Activated CD4-positive, alpha-beta T cell treated with anti-CD3 and anti-CD28 coated beads for 24 hours (primary cell): ENCODE results near the gene MTCL1.

Experiments used
- DNase-seq, 2 donors: peaks; one replicate each; pipeline ENCODE4 v3.0.0-alpha.2; 2020; ENCODE audit warnings: low read depth in 2 of 2

MTCL1 gene

DNA sequence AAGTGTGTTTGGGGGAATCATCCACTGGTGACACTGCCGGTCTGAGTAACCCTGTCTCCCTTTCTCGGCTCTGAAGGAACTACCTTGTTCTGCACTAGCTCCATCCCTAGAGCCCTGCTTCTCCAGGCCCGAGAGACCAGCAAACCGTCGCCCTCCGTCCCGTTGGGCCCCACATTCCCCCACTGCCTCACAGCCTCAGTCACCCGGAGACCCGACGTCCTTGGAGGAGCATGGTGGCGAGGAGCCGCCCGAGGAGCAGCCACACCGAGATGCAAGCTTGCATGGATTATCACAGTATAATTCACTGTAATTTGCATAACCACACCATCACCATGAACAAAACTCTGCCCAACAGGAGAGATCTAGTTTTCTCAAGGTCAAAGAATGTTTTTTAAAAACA, 126.2 kb downstream of the MTCL1 start:
- DNase-seq: no peak

DNA sequence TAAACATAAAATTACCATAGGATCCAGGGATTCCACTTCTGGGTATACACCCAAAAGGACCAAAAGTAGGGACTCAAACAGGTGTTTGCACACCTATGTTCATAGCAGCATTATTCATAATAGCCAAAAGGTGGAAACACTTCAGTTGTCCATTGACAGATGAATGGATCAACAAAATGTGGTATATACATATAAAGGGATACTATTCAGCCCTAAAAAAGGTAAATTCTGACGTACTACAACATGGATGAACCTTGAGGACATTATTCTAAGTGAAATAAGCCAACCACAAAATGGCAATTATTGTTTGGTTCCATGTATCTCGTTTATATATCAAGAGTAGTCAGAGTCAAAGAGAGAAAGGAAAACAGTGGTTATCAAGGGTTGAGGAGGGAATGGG, 128.1 kb downstream of the MTCL1 start:
- no peak for DNase-seq

DNA sequence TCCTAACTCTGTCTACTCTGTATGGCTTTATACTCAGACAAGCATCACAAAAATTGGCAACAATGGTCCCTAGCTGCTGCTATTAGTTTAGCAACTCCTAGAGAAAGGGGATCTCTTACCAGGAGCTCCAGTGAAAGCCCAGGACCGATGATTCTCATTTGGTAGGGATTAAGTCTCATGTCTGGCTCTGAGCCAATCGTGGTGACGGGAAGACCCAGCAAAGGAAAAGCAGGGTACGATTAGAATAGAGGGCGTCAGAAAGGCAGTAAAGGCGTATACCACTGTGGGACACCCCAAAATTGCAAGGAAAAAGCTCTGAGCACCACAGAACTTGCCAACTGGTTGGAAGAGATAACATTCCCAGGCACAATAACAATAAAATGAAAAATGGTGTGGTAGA, 129.5 kb downstream of the MTCL1 start:
- no peak for DNase-seq

DNA sequence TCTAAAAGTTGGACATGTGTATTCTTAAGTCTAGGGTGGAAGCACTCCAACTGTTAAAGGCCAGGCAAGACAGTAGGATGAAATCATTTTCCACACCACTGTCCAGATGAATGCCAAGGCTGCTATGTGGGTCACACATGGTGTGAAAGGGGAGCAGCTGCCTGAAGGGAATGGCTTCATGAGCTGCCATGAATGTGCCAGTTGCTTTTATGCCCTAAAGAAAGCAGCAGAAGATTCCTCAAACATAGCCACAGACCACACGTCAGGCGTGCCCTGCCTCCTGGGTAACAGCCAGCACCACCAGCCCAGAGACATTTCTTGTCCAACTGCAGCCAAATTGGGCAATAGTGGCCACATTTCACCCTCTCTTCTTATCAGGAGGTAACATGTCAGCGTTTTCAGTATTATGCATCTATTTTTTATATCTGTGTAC, 130.2 kb downstream of the MTCL1 start:
- DNase-seq: no peak

DNA sequence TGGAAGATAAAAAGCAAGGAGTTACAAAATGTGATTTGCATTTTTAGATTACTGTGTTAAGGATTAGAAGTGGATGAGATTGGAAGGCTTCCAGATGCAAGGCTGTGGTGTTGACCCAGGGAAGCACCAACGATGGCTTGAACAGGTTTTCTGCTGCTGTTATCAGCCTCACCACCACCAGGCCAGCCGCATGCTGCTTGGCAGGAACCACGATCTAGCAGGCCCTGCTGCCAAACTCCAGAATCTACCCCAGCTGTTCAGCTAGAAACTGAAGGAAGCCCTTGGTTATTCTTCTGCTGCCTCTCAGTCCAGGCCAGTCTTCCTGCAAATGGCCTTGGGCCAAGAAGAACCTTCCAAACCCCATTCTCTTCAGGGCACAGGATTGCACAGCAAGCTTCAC, 133.9 kb downstream of the MTCL1 start:
- DNase-seq: no peak

DNA sequence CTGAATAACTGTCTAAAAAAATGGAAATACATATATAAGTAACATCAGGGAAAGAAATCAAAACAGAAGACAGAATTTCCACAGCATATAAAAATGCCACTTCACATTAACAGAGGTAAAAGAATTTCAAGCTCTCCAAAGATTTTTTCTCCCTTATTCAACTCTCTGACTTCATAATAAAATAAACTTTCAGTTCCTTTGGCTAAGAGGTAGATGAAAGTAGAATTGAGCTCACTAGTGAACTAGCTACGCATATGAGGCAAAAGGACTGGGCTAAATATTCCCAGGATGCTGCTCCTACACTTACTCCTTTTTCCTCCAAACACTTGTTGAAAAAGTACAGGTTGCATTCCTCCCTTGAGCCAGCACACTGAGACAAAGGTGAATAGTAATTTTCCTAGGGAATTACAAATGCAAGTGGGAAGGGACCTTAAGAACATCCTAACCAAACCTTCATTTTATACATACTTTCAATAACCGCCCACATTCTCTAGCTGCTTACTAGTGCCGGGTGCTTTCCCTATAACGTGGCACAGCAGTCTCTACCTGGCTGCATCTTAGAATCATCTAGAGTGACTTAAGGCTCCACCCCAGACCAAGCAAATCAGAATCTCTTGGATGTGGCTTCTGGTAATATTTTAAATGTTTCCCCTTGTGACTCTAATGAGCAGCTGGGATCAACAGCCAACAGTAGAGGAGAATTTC, 136.6 kb downstream of the MTCL1 start:
- no peak for DNase-seq

DNA sequence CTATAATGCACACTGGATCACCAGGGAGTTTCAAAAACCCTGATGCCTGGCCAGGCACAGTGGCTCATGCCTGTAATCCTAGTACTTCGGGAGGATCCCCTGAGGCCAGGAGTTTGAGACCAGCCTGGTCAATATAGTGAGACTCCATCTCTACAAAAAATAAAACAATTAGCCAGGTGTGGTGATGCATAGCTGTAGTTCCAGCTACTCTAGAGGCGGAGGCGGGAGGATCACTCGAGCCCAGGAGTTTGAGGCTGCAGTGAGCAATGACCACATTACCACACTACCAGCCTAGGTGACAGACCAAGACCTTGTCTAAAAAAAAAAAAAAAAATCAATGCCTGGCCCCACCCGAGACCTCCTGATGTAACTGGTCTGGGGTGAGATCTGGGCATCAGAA, 137.2 kb downstream of the MTCL1 start:
- DNase-seq: no peak

DNA sequence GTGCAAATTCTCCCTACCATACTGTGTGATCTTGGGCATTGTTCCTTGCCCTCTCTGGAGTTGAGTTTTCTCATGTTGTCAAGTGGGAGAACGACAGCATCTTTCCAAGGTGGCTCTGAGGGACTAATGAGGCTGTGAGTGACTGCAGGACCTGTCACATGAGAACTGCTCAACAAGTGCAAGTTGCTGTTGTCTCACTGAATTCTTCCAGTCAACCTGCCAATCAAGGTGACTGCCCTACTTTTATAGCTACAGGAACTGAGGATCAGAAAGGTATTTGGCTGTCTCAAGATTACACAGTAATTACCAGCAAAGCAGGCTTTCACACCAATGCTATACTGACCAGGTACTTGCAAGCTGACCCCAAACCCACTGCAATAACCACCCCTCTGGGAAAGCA, 137.6 kb downstream of the MTCL1 start:
- no peak for DNase-seq

DNA sequence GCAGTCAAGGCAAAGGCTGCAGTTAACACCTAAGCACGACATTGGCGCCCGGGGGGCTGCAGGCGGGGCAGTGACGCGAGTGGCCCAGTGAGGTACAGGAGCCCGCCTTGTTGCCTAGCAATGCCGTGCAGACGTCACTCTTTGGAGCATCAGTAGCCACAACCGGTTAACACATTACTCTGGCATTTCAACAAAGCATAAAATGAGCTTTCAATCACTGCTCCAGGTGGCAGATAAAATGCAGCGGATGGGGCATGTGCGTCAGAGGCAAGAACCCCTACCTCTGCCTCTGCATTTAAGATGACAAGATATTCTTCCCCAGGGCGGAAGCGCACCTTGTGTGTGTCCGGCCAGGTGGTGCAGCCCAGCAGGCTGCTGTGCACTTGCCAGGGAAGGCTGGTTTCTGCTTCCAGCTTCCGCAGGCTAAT, 139.4 kb downstream of the MTCL1 start:
- DNase-seq: no peak

DNA sequence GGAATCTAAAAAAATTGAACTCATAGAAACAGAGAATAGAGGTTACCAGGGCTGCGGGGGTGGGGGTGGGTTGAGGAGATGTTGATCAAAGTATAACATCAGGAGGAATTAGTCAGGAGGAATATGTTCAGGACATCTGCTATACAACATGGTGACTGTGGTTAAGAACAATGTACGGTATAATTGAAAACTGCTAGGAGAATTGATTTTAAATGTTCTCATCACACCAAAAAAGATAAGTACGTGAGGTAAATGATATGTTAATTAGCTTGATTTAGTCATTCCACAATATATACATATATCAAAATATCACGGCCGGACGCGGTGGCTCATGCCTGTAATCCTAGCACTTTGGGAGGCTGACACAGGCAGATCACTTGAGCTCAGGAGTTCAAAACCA, 140.2 kb downstream of the MTCL1 start:
- DNase-seq: no peak

DNA sequence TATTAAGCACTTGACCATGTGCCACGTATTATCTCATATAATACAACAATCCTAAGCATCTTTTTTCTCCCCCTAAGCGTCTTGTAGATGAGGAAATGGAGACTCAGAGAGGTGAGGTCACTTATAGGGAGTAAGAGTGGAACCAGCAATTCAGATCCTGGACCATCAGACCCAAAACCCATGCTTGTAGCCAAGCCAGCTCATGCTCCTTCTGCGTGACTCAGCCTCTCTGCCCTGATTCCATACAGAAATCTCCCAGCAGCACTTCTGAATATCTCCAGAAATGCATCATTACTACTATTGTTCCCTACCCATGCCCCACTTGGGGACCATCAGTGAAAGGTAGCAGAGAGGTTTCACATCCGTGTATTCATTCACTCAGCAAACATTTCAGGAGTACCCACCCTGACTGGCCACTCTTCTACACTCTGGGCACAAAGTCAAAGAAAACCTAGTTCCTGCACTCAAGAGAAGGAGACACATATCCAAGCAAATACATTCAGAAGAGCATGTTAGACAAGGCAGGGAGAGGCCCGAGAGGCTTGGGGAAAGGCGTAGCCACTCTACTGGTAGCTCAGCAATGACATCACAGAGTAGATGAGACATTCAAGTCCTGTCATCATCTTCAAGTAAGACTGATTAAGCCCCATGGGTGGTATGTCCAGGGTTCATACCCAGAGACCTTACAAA, 141.9 kb downstream of the MTCL1 start:
- no peak for DNase-seq

DNA sequence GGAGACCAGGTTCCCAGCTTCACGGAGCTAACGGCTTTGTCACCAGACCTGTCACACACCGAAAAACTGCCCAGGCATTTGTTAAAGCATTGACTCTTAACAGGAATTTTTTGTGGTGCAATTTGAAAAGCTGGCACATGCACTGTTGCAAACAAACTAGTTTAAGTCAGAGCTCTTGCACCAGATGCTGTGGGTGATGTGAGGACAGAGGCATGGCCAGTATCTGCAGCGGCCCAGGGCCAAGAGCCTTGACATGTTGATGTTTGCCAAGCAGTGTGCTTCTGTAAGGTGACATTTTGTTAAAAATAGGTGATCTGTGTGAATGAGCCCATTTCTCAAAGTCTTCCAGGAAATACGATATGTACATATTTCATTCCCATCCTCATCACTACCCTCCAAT, 142.5 kb downstream of the MTCL1 start:
- DNase-seq: no peak

DNA sequence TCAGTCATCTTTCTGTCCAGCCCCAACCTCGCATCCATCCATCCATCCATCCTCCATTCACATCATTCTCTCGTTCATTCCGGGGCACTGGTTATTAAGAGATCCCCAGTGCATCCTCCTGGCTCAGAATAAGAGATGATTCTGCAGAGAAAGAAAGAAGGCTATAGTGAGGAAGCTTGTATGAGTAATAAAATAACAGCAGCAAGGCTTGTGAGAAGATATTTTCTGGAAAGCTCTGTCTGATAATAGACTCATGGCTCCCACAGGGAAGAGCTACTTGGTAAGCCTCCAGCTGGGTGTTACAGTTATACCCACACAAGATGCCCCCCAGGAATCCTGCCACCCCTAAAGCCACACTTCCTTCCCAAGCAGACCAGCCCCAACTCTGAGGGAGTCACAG, 143.2 kb downstream of the MTCL1 start:
- no peak for DNase-seq

DNA sequence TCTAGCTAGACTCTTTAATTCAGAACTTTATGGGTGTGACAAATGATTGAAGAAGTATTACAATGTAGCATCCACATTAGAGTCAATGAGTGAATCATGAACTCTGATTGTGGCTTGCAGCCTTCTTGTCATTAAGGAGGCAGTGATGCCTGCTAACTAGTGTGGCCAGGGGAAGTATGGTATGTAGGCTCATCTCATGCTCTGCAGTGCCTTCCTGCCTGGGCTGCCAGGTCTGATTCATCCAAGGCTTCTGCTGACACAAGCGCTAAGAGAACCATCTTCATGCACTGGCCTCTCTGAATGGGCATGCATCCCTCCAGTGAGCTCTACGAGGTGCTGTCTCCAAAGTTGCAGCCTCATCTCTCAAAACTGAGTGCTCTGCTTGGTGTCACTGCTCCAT, 144.3 kb downstream of the MTCL1 start:
- no peak for DNase-seq

DNA sequence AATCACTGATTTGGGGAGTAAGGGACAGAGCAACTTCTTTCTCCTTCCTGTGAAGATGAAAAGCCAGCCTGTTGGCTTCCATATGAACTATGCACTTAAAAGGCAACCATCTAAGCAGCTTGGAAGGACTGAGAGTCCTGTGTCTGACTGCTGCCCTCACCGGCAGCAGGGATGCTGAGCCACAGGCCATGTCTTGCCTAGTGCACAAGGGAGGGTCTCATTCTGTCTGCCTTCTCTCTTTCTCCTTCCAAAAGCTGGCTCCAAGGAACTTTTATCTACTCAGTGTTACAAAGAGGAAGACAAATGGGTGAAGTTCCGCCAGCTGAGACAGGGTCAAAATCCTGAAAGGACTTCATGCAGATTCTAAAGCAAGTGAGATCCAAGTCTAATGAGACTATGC, 146.3 kb downstream of the MTCL1 start:
- DNase-seq: no peak

DNA sequence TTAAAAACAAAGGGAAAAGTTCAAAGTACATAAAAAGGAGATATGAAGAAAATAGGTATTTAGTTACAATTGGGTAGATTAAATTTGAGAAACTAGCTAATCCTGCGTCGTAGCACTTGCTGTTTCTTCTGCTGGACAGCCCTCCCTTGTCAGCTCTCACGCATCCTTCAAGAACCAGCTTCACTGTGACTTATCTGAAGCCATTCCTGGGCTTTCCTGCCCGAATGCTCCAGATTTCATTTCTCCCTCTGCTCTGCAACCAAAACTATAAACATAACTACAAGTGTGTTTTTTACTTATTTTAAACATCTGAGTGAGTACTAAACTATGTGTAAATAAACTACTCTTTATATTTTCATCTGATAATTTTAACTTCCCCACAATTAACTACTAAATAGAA, 149.2 kb downstream of the MTCL1 start:
- no peak for DNase-seq

DNA sequence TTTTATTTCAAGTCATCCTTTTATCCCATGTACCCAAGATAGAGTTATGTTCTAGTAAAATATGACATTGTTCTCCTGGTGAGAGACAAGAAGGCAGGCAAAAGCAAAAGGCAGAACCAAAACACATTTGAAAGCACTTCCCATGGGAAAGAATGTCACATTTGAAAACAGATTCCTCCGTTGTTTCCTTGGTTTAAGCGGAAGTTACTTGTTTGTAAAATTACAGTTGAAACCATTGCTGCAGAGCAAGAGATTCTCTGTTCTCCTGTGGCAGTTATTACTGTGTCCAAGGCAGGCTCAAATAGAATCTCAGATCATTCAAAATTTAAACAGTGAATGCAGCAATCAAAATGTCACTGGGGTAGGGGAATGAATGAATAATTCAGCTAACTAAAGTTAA, 149.6 kb downstream of the MTCL1 start:
- no peak for DNase-seq

DNA sequence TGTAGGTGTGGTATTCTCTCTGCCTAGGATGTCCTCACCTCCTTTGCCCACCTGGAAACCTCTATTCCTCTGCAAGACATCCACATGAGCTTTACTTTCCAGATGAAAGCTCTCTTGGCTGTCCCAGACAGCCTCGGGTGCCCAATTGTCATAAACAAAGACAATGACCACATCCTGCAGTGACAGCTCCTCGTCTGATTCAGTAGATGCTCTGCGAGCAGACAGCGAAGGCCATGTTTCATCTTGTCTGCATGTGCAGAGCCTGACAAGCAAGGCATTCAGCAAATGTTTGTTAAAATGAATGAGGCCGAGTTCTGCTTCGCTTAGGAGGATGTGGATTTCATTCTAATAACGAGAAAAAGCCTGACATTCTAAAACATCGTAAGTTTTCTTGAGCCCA, 150.9 kb downstream of the MTCL1 start:
- no peak for DNase-seq

DNA sequence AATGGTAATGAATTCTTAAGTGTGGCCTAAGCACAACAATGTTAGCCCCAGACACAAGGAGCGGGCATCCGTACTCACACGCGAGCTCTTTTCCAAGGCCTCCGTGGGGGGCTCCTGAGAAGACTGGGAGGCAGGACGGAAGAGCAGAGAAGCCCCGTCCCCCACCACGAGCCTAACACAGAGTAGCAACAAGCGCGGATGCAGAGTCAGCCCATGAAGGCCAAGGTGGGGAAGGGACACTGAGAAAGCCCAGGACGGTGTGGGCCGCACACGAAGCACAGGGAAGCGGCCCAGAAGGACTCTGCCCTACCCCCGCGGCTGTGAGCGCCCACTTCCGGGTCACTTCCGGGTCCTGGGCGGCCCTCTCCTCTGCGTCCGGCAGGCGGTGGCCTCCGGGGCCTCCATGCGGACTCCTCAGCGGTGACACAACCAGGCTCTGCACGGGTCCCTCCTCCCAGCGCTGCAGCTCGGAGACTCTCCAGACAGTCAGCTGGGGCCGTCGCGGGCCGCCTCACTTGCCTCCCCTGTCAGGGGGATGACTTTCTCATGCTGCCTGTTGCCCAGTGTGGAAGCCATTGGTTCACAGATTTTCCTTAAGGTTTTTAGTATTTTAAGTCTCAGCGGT, 151.5 kb downstream of the MTCL1 start:
- DNase-seq: no peak

DNA sequence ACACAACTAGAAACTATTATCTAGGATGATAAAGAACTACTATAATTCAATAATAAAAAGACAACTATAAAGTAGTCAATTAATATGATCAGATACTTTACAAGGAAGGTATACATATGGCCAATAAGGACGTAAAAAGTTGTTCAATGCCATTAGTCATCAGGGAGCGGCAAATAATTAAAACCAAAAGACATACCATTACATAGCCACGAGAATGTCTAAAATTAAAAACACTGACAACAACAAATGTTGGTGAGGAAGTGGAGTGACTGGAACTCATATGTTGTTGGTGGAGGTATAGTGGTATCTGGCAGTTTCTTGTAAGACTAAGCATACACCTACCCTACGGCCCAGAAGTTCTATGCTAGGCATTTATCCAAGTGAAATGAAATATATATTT, 152.4 kb downstream of the MTCL1 start:
- no peak for DNase-seq

DNA sequence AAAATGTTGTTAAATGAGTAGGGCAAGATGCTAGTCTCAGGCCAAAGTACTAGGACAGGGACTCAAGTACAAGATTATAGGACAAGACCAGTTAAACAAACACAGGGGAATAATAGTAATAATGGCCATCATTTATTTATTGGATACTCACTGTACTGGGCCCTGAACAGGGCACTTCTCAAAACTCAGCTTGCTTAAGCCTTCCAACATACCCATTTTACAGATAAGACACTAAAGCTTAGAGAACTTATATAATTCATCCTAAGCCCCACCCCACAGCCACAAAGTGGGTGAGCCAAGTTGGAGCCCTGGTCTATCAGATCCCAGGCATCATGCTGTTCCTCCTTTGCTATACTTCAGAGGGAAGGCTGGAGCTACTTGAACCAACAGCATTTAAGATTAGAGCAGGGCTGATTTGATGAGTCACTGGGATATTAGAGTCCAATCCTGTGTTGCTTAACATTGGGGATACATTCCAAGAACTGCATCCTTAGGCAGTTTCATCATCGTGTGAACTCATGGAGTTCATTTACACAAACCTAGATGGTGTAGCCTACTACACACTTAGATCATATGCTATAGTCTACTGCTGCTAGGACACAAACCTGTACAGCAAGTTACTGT, 153.6 kb downstream of the MTCL1 start:
- DNase-seq: no peak

DNA sequence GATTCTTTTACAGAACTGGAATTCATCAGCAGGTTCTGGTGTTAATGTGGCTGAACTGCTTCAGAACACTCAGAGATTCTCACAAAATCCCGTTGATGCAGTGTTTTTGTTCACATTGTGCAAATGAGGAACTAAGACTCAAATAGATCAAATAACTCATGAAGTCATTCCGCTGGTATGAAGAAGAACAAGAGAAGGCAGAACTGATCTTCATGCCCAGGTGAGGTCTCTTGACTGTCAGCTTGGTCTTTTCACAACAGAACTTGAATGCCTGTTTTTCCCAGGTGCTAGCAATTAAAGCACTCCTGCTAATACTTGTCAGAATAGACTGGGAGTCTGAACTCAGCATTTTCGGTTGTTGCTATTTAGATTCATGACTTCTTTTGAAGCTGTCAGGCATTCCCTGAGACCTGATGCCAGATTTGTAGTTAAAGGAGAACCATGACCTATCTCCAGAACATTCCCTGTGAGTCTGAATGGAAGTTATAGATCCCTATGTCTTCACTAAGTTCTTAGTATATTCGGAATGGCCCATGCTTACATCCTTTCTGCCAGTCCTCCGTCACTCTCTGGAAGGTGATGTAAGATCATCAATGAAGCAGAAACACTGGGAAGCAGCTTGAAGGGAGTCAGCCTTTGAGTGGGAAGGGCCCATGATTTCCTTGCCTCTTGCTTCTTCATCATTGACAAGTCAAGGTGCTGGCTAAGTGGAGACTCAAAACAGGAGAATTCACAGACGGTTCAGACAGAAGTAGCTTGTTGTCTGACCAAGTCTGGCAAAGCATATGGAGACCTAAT, 155.7 kb downstream of the MTCL1 start:
- no peak for DNase-seq
